SH-SY5Y (cell line): ENCODE data around the gene TUBA3C.

Experiments used
- GATA2 ChIP-seq: IDR thresholded peaks from 2 replicates; pipeline ENCODE4 v1.6.1; 2011; ENCODE audit warnings: mild to moderate bottlenecking, low read depth, low read length
- GATA3 ChIP-seq: IDR thresholded peaks from 2 replicates; pipeline ENCODE4 v1.6.1; 2011; ENCODE audit warnings: low read depth, mild to moderate bottlenecking, low read length, moderate library complexity

GRCh38 chr13:19158006-19158405, 23.6 kb downstream of the TUBA3C start:
- no peak for TF ChIP-seq GATA2
- no peak for TF ChIP-seq GATA3
